Small intestine (tissue), 7 donors: ENCODE results near the gene ADAP1. TPM values are rescaled to one million over a fixed set of nuclear protein-coding genes. Genes with fewer than 3 reads are reported as not detected.

ENCODE experiments used
- DNase-seq, 2 donors: peaks; one replicate each; pipeline versions ENCODE4 v3.0.0 to v3.0.0-alpha.2; 2013
- FAIRE-seq: peaks from 2 replicates; lab custom pipeline; 2012; peaks lifted over from hg19 to GRCh38; lab: Jason Lieb, UNC
- H3K27ac ChIP-seq, 3 donors: one replicate each; pipeline ENCODE4 v1.5.1; 2013; ENCODE audit warnings: low read length in 2 of 3, mild to moderate bottlenecking in 2 of 3, control low read depth in 1 of 3, inconsistent platforms in 1 of 3, low read depth in 1 of 3, moderate library complexity in 1 of 3
- H3K27me3 ChIP-seq, 3 donors: one replicate each; pipeline ENCODE4 v1.6.1; 2013; ENCODE audit warnings: low read length in 3 of 3, inconsistent platforms in 1 of 3; ENCODE audit not compliant: control insufficient read depth in 3 of 3, insufficient read depth in 3 of 3
- H3K36me3 ChIP-seq, 3 donors: one replicate each; pipeline ENCODE4 v1.6.1; 2013; ENCODE audit warnings: low read length in 3 of 3, inconsistent platforms in 1 of 3, low read depth in 1 of 3, mild to moderate bottlenecking in 1 of 3, moderate library complexity in 1 of 3; ENCODE audit not compliant: control insufficient read depth in 3 of 3, insufficient read depth in 2 of 3
- H3K4me1 ChIP-seq, 3 donors: one replicate each; pipeline ENCODE4 v1.6.1; 2013; ENCODE audit warnings: low read length in 2 of 3, inconsistent platforms in 1 of 3, low read depth in 1 of 3, mild to moderate bottlenecking in 1 of 3, moderate library complexity in 1 of 3; ENCODE audit not compliant: control insufficient read depth in 3 of 3, insufficient read depth in 2 of 3
- H3K4me3 ChIP-seq, 3 donors: one replicate each; pipeline ENCODE4 v1.5.1; 2013; ENCODE audit warnings: low read length in 3 of 3, control low read depth in 1 of 3, inconsistent platforms in 1 of 3, low read depth in 1 of 3, mild to moderate bottlenecking in 1 of 3, moderate library complexity in 1 of 3
- H3K9me3 ChIP-seq, 2 donors: one replicate each; pipeline ENCODE4 v1.6.1; 2013; ENCODE audit warnings: low read depth in 1 of 2, low read length in 1 of 2; ENCODE audit not compliant: control insufficient read depth in 2 of 2, insufficient read depth in 1 of 2
- WGBS, 3 donors: extraction: QIAGEN DNeasy Blood & Tissue Kit; methylation state at CpG; one replicate each; pipeline ENCODE4 v1.1.7; 2013; 5-methylcytosine and 5-hydroxymethylcytosine counted together
- polyA plus RNA-seq, 4 donors: library from polyadenylated mRNA; stranded (reverse) in 3 of 4; unstranded in 1 of 4; fragments of 200-250 nt in 3 of 4; fragments of 120-200 nt in 1 of 4; gene quantifications; one replicate each; pipeline versions ENCODE4 v1.2.1 to v1.2.3, GENCODE V29; 2013
- donor health status: healthy with polysubstance abuse.
- donor health status: control.
- donor health status: control.
- donor health status: Bipolar disorder and iron deficiency.
- donor health status: healthy.

ADAP1 gene
- polyA plus RNA-seq, 4 donors = 69.2 to 113 (median 86.7) TPM

DNA sequence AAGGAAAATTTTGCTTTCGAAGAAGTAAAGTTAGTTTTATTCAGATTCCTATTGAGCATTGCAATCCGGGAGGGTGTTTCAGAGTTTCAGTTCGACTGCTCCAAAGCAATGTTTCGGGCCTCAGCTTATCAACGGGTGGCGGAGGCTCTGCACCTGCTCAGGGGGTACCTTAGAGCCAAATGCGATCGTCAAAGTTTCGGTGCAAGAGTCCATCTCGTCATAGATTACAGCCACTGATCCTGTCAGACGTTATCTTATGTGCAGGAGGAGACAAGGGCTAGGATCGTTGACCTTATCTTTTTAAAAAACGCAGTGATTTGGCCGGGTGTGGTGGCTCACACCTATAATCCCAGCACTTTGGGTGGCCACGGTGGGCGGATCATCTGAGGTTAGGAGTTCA lies 24.7 kb upstream of the ADAP1 start:
- H3K4me3 ChIP-seq = no peak overlapping the region
- peak overlapping the region; percentile 91 to 95 (median 92) for H3K27ac ChIP-seq
- FAIRE-seq (no peak), DNase-seq (peak; percentile 80 to 82)
- H3K9me3 ChIP-seq = peaks cover 0 to 5% of the 10 kb centered on the region in 2 donors
- H3K4me1 ChIP-seq = peaks cover 3 to 61% (median 10%) of the 10 kb centered on the region in 3 donors
- no peaks in the 10 kb centered on the region for H3K27me3 ChIP-seq
- 18 to 63% (median 52%) methylated on average over 16 of the region's 16 CpGs for WGBS, 3 donors
- peaks cover 0 to 12% (median 0%) of the 10 kb centered on the region in 3 donors for H3K36me3 ChIP-seq

DNA sequence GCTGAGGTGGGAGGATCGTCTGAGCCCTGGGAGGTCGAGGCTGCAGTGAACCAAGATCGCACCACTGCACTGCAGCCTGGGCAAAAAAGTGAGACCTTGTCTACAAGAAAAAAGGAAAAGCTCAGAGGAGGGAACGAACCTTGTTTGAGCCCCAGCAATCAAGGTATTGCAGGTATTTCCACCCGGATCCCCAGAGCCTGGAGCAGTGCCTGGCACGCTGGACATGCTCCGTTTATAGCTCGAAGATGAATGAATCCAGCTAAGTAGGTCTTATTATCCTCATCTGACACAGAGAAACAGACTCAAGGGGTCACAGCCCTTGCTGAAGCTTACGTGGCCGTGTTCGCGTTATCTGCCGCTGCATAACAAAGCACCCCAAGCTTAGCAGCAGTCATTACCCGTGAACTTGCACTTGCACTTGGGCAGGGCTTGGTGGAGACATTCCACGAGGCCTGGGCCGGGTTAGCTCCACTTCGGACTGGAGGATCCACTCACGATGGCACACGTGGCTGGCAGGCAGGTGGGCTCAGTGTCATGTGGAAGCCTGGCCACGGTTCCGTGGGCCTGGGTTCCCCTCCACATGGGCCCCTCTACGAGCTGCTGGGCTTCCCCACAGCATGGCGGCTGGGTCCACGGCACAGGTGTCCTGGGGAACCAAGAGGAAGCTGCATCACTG lies 24.1 kb upstream of the ADAP1 start:
- Histone ChIP-seq H3K27ac (peak overlapping the region; percentile 91 to 95 (median 92)), H3K4me1 (peaks cover 4 to 65% (median 10%) of the 10 kb centered on the region in 3 donors), H3K27me3 (no peaks in the 10 kb centered on the region), H3K36me3 (peaks cover 0 to 7% (median 0%) of the 10 kb centered on the region in 3 donors), H3K4me3 (no peak overlapping the region), H3K9me3 (peaks cover 0 to 5% of the 10 kb centered on the region in 2 donors)
- DNase-seq (peak; percentile 69 to 79), FAIRE-seq (no peak)
- 35 to 70% (median 51%) methylated on average over 24 of the region's 24 CpGs for WGBS, 3 donors

DNA sequence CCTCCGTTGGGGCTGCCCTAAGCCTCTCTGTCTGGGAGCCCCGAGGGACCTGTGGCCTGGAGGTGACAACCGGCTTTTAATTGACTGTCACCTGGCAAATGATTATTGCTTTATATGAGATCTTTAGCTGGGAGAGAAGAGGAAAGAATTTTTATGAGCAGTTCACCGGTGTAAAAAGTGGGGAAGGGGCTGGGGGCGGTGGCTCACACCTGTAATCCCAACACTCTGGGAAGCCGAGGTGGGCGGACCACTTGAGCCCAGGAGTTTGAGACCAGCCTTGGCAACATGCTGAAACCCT lies 23.5 kb upstream of the ADAP1 start:
- Histone ChIP-seq H3K4me1 (peaks cover 7 to 71% (median 10%) of the 10 kb centered on the region in 3 donors), H3K27ac (peak overlapping the region; percentile 91 to 95 (median 92)), H3K27me3 (no peaks in the 10 kb centered on the region), H3K36me3 (peaks cover 0 to 7% (median 0%) of the 10 kb centered on the region in 3 donors), H3K4me3 (no peak overlapping the region), H3K9me3 (peaks cover 0 to 5% of the 10 kb centered on the region in 2 donors)
- WGBS, 3 donors = 12 to 58% (median 27%) methylated on average over 7 of the region's 7 CpGs
- DNase-seq (no peak), FAIRE-seq (no peak)

DNA sequence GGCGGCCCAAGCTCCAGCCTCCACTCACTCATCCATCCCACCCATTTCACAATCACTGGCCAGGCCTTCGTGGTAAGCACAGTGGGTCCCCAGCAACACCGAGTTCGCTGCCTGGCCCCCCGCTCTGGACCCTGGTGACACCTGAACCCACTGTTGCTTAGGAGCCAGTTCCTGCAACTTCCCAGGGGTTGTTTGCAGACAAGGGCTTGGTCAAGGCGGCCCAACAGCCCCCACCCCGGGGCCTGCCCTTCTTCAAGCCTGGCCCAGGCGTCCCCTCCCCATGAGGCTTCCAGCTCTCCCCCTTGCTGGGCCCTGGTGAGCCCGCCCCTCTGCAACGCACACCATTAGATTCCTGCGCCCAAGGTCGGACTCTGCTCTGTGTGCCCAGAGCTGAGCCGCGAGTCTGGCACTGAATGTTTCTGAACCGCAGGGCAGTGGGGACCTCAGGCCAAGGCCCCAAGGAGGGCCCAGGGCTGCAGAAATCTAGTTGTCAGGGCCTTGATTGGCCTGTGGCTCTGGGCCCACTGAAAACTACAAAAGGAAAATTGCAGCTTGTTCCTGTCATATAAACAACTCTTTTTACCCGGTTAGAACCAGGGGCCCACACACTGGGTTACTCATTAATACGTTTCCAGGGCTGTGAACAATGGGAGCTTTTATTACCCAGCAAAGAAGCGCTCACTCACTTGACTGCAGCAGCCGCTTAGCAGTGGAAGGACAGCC lies 23.0 kb upstream of the ADAP1 start:
- Histone ChIP-seq H3K36me3 (peaks cover under 1 to 7% (median 3%) of the 10 kb centered on the region in 3 donors), H3K4me3 (peak overlapping the region in 1 of 3 donors; percentile 1), H3K27ac (peak overlapping the region; percentile 91 to 95 (median 92)), H3K4me1 (peaks cover 10 to 71% (median 10%) of the 10 kb centered on the region in 3 donors), H3K27me3 (no peaks in the 10 kb centered on the region), H3K9me3 (peaks cover 0 to 5% of the 10 kb centered on the region in 2 donors)
- no peak for FAIRE-seq
- peak; percentile 93 to 96 for DNase-seq
- 19 to 52% (median 34%) methylated on average over 18 to 19 of the region's 19 CpGs for WGBS, 3 donors

DNA sequence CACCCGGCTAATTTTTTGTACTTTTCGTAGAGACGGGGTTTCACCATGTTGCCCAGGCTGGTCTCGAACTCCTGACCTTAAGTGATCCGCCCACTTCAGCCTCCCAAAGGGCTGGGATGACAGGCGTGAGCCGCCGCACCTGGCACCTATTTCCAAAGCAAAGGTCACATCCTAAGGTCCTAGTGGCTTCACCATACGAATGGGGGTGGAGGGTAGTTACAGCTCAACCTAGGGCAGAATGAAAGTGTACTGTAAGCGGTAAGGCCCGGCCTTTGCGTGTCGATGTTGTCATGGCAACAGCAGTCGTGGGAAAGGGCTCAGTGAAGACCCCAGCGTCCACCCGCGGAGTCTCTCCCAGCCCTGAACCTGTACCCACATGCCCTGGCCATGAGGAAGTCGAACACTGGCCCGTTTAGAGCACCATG lies 22.4 kb upstream of the ADAP1 start:
- H3K4me1 ChIP-seq = peaks cover 10 to 71% (median 10%) of the 10 kb centered on the region in 3 donors
- peak in 1 of 2 donors; percentile 76 for DNase-seq
- 21 to 63% (median 34%) methylated on average over 19 of the region's 19 CpGs for WGBS, 3 donors

DNA sequence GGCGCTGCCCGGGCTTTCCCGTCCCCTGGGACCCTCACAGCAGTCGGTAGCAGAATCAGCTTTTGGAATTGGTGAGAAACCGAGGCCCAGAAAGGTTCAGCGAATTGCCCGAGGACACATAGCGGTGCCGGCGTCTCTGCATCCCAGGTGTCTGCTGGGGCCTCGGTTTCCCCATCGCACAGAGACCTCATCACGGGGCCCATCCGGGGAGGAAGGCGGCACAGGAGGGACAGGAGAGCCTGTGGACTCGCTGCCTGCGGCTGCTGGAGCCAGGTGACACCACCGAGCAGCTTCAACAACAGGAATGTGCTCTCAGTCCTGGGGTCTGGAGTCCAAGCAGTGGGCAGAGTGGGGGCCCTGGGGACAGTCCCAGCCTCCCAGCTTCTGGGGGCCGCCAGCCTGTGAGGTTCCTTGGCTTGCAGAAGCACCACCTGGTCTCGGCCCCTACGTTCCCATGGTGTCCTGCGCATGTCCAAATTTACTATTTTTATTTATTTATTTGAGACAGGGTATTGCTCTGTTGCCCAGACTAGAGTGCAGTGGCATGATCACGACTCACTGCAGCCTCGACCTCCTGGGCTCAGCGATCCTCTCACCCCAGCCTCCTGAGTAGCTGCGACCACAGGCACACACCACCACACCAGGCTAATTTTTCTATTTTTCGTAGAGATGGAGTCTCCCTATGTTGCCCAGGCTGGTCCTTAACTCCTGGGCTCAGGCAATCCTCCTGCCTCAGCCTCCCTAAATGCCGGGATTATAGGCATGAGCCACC lies 21.4 kb upstream of the ADAP1 start:
- 27 to 43% (median 29%) methylated on average over 28 of the region's 28 CpGs for WGBS, 3 donors
- Histone ChIP-seq H3K4me3 (peak overlapping the region in 2 of 3 donors; percentile 83 to 92), H3K27ac (peak overlapping the region; percentile 91 to 95 (median 92)), H3K36me3 (peaks cover 2 to 19% (median 3%) of the 10 kb centered on the region in 3 donors), H3K9me3 (peaks cover 0 to 5% of the 10 kb centered on the region in 2 donors), H3K27me3 (no peaks in the 10 kb centered on the region), H3K4me1 (peaks cover 10 to 70% (median 10%) of the 10 kb centered on the region in 3 donors)
- FAIRE-seq (no peak), DNase-seq (peak in 1 of 2 donors; percentile 65)

More for the DNA sequence above, 22.4 kb upstream of the ADAP1 start:
- Histone ChIP-seq H3K27ac (peak overlapping the region; percentile 91 to 95 (median 92)), H3K36me3 (peaks cover 2 to 11% (median 3%) of the 10 kb centered on the region in 3 donors), H3K9me3 (peaks cover 0 to 5% of the 10 kb centered on the region in 2 donors), H3K27me3 (no peaks in the 10 kb centered on the region), H3K4me3 (peak overlapping the region in 1 of 3 donors; percentile 1)
- FAIRE-seq = no peak

DNA sequence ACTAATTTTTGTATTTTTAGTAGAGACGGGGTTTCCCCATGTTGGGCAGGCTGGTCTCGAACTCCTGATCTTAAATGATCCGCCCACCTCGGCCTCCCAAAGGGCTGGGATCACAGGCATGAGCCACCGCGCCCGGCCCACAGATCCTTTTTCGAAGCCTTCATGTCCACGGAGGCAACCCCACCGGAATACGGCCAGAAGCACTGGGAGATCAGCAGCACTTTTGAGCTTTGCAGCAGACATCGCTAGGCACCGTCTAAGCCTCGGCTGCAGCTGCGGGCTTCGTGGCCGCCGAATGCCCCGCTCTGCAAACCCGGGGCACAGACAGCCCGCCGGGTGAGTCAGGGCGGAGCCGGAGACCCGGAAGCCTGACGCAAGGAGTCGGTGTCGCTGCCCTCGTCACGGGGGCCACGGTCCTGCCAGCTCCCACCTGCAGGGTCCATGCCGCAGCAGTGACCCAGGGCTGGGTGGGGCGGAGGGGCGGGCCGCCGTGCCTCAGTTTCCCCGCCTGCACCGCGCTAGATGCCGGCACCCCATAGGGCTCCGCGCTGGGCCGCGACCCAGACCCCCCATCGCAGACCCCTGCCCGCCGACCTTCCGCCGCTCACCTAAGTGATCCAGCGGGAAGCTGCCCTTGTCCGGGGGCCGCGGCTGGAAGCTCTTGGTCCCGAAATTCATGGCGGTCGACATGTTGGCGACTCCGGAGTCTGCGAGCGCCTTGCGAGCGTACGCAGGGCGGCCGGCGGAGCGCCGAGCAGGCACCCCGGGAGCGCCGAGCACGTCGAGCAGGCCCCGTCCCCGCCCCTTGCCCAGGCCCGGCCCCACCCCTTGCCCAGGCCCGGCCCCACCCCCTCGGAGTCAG lies 20.6 kb upstream of the ADAP1 start, which contains the start of gene COX19:
Gene COX19, minus strand, starts transcription at position 730 of the 862 bp plus-strand sequence. Its CDS starts 40 bp downstream, at position 690.
- Histone ChIP-seq H3K4me3 (peak within 1 kb of the TSS; percentile 83 to 96 (median 92)), H3K27ac (peak within 1 kb of the TSS; percentile 91 to 95 (median 94)), H3K4me1 (peaks cover 10 to 66% (median 10%) of the 10 kb centered on the region in 3 donors), H3K36me3 (peaks cover 2 to 28% (median 3%) of the 10 kb centered on the region in 3 donors), H3K9me3 (peaks cover 0 to 5% of the 10 kb centered on the region in 2 donors), H3K27me3 (no peaks in the 10 kb centered on the region)
- FAIRE-seq (no peak), DNase-seq (peak; percentile 85 to 93)
- 0% methylated on average over 68 to 78 of the region's 78 CpGs for WGBS, 3 donors
